GM19463 (cell line): Measurements from ENCODE around the gene DEDD2.

ENCODE experiments used
- ATAC-seq: cut with Tn5 transposase; IDR thresholded peaks from one replicate; pipeline ENCODE4 v1.9.1; 2021; ENCODE audit warnings: mild to moderate bottlenecking, moderate library complexity; ENCODE audit not compliant: unreplicated experiment

DEDD2 gene

DNA sequence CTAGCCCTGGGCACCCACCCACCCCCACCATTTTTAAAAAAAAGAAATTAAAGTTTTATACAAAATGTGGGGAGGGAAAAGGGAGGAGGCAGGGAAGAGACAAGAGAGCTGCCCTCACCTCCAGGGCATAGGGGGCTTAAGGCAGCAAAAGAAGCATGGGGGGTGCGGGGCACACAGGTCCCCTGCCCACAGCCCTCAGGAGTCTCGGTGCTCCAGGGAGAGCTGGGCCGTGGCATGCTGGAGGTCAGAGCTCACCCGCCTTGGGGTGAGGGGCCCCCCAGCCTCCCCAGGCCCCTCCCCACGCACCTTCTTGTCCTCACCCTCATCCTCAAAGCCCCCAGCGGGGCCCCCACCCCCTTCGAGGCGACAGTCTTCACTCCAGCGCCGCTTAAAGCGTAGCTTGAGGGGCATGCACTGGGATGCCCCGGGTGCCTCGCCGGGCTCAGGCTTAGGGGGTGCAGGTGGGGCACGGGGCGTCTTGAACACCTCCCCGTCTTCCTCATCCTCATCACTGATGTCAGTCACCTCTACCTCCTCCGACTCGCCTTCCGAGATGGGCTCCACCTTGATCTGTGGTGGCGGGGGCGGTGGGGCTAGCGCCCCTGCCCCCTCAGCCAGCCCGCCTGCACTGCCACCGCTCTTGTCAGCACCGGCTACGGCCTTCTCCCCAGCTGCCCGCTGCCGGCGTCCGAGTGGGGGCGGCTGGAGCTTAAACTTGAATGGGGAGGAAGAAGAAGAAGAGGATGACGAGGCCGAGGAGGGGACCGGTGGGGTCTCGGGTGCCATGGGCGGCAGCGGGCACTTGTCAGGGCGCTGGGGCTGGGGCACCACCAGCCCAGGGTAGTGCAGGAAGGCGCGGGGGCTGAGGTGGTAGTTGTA is 31.0 kb upstream of the DEDD2 start:
- no peak for ATAC-seq

DNA sequence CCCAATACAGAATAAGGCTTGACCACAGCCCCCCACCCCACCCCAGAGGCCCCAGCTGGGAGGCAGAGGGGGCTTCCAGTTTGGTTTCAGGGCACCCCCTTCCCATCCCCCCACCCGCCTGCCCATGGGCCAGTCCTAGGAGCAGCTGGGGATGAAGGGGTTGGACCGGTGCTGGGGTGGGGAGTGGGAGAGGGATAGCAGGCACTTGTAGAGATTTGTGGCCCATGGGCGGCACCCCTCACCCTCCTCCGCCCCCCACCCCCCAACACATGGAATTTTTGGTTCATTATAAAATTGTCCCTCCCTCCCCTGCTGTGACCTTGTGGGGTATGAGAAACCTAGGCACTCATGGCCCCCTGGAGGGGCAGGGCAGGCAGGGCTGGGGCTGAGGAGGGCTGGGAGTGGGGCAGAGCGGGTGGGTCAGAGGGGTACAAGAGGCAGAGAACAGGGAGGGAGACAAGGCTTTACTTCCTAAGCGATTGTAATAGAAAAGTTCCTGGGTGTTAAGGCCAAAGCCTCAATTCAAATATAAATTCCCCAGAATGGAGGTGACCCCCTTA is 30.2 kb upstream of the DEDD2 start:
- no peak for ATAC-seq

- no peak for ATAC-seq
Measured at GRCh38 chr19:42246922-42247639, 29.6 kb upstream of the DEDD2 start.

GRCh38 chr19:42246143-42246921 is 28.9 kb upstream of the DEDD2 start:
- ATAC-seq: no peak

DNA sequence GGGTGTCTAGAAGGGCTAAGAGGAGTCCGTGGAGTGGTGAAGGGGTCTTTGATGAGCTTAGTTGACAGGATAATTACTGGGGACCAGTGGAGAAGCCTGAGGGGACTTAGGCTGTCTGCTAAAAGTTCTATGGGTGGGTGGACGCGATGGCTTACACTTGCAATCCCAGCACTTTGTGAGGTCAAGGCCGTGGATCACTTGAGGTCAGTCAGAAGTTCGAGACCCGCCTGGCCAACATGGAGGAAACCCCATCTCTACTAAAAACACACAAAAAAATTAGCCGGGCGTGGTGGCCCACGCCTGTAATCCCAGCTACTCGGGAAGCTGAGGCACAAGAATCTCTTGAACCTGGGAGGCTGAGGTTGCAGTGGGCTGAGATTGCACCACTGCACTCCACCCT is 27.8 kb upstream of the DEDD2 start:
- ATAC-seq: no peak

DNA sequence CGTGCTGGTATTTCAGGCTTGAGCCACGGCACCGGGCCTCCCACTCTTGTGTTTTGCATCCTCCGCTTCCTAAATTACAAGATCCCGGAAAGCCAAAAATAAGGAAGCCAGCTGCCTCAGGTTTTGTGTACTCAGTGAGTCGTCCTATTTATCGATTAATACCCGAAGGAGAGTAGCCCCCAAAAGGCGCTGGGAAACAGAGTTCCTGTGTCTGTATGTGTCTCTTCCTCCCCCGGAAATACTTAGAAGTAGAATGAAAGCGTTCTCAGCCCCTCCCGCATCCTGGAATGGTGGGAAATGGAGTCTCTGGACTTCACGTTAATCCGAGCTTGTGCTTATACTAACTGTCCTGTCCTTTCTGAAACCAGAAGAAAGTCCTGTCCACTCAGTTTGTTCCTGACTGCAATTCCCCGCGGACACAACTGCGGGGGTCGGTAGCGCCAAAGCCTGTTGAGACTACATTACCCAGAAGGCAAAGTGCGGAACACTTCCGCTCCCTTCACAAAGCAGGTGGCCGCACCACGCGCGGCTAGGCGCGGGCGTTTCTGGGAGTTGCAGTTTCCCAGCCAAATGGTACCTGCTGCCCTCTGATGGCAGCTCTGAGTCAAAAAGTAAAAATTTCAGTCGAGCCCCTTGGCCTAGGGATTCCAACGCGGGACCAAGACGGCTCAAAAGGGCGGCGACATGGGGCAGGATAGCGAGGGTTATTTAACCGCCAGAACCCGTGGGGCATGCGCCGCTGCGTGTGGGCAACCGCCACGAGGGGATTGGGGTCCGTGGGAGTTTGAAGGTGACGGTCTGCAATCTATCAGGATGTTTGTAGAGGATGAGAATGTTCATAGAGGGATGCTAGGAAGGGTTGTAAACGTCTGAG is 27.1 kb upstream of the DEDD2 start:
- peak; percentile 34 for ATAC-seq

GRCh38 chr19:42242512-42243409 is 25.3 kb upstream of the DEDD2 start, which contains the start of gene GSK3A:
Gene GSK3A (minus strand): TSS chr19:42242602. CDS start chr19:42242465, 137 bp downstream.
- peak; percentile 59 for ATAC-seq

GRCh38 chr19:42242069-42242511 is 24.6 kb upstream of the DEDD2 start:
- no peak for ATAC-seq

- ATAC-seq: no peak
Measured at GRCh38 chr19:42241279-42241678, 23.8 kb upstream of the DEDD2 start.

- no peak for ATAC-seq
Measured at GRCh38 chr19:42239544-42240220, 22.2 kb upstream of the DEDD2 start.

GRCh38 chr19:42235181-42235580 is 17.7 kb upstream of the DEDD2 start:
- ATAC-seq: no peak

DNA sequence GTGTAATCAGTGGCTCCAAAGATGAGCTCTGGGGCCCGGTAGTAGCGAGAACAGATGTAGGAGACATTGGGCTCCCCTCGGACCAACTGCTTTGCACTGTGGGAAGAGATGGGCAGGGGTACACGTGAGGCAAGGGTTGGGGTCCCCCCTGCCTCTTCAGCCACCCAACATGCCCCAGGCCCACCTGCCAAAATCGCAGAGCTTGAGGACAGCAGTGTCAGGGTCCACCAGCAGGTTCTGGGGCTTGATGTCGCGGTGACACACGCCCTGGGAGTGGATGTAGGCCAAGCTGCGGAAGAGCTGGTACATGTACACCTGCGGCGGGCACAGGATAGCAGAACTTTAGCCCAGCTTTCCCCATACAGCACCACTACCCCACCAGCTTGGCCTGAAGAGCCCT is 16.9 kb upstream of the DEDD2 start:
- ATAC-seq: no peak

GRCh38 chr19:42233678-42234292 is 16.3 kb upstream of the DEDD2 start:
- no peak for ATAC-seq

GRCh38 chr19:42233106-42233505 is 15.6 kb upstream of the DEDD2 start:
- ATAC-seq: no peak

- no peak for ATAC-seq
Measured at GRCh38 chr19:42232435-42232834, 15.0 kb upstream of the DEDD2 start.

DNA sequence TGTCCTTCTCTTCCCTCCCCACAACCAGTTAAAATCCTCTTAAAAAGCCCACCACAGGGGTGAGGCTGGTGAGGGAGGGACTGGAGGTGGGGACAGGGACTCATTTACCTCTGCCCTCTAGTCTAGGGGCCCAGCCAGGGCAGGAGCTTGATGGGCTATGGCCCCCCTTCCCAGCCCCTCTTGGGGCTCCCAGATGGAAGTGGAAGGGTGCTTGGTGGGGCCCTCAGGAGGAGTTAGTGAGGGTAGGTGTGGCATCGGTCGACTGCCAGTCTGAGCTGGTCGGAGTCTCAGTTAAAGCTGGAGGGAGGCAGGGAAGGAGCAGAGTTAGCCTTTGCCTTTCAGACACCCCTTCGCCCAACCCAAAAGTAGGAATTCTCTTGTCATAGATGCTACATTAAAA is 13.1 kb upstream of the DEDD2 start:
- ATAC-seq: no peak

DNA sequence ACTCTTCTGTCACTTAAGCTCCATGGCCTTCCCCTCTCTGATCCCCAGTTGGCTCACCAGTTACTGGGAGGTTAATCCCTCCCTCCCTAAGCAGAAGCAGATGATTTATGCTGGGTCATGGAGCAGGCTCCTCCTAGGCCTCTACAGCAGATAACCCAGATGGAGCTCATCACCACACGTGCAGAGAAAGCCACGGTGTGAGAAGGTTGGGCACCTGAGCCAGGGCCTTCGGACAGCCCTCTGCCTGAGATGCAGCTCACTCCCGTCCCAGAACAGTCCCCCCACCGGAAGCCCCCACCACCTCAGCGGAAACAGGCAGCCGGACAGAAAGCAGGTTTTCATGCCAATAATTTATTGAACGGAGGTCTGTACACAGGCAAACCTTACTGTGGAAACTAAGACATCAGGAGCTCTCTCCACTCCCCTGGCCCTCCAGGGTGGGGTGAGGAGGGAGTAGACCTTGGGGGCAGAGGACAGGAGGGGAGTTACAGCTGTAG is 12.4 kb upstream of the DEDD2 start:
- ATAC-seq: no peak
